Measurements from ENCODE around the gene SAMD4A.

DNA sequence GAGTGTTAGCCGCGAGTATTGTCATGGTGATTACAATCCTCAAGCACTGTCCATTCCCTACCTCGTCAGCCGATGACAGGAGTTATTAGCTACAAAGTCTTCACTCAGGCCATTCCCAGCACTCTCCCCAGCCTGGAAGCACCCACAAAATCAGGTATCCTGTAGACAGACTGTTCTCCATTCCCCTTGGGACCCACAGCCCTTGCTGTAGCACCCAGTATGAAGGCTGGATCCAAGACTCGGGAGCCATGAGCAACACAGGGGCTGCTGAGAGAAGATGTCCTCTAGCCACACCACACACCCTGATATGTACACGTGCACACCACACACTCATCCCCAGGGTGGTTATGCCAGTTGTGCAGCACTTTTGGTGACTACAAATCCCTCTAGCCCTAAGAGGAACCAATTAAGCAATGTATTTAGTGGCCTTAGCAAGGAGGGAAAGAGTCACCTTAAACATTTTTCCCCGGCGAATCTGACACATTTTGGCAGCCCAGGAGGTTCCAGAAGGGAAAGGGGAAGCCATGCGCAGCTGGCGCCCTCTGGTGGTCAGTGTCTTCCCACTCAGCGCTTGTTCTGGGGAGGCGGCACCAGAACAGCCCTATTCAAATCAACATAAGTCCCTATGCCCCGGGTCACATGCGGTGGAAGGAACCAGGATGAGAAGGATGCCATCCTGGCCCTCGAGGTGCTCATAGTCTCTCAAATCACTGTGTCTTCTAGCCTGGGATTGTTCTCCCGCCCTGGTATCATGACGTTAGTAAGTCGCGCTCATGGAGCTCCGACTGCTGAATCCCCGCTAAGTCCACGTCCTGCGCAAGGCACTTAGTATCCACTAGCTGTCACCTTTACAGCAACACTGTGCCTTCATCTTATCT, 238.8 kb downstream of the SAMD4A start:
- TF ChIP-seq ELF4 (IDR thresholded peaks at IDR 0.05) (no peak), ARNT (IDR thresholded peaks at IDR 0.05) (no peak), HDGF (IDR thresholded peaks at IDR 0.05; ENCODE audit: borderline replicate concordance) (no peak)

Measured in HEK293T (cell line).